HepG2 (cell line): ENCODE measurements around the gene FAM169A. TPM values are rescaled to one million over a fixed set of nuclear protein-coding genes. Genes with fewer than 3 reads are reported as not detected.

Experiments
- CEBPB ChIP-seq: IDR thresholded peaks from 2 replicates; pipeline ENCODE4 v1.6.1; 2011; ENCODE audit warnings: low read depth, low read length, improper control_type of control experiment, borderline replicate concordance
- FOXJ3 ChIP-seq: sonication (generic); formaldehyde crosslinking; IDR thresholded peaks from 2 replicates; pipeline ENCODE4 v1.4.0; 2020; ENCODE audit warnings: missing genetic modification reagents, mild to moderate bottlenecking, borderline replicate concordance
- GATAD1 ChIP-seq: IDR thresholded peaks from 2 replicates; pipeline ENCODE4 v1.6.1; 2016; ENCODE audit warnings: missing genetic modification reagents, missing compliant biosample characterization
- KLF16 ChIP-seq, 2 experiments: sonication (generic) in 1 of 2; formaldehyde crosslinking in 1 of 2; IDR thresholded peaks; 2 replicates each; pipeline versions ENCODE4 v1.6.1 to v1.8.0; 2016 to 2023; ENCODE audit warnings: missing genetic modification reagents in 2 of 2, missing compliant biosample characterization in 1 of 2
- KMT2B ChIP-seq: IDR thresholded peaks from 2 replicates; pipeline ENCODE4 v1.6.1; 2016; ENCODE audit warnings: missing genetic modification reagents, missing compliant biosample characterization
- POLR2A ChIP-seq, 2 experiments: IDR thresholded peaks; 2 replicates each; pipeline ENCODE4 v1.6.1; 2011; ENCODE audit warnings: low read depth in 2 of 2, low read length in 2 of 2, mild to moderate bottlenecking in 1 of 2, moderate library complexity in 1 of 2; ENCODE audit not compliant: insufficient read depth in 1 of 2
- SNRNP70 ChIP-seq: fragments of 200-400 bp; formaldehyde crosslinking; IDR thresholded peaks from 2 replicates; pipeline ENCODE4 v1.6.1; 2017; ENCODE audit warnings: mild to moderate bottlenecking, low read depth, low read length, moderate library complexity
- SOX5 ChIP-seq: IDR thresholded peaks from 2 replicates; pipeline ENCODE4 v1.6.1; 2016; ENCODE audit warnings: borderline replicate concordance
- TGIF2 ChIP-seq: IDR thresholded peaks from 2 replicates; pipeline ENCODE4 v1.6.1; 2016; ENCODE audit warnings: control low read depth, missing compliant biosample characterization
- THAP11 ChIP-seq: IDR thresholded peaks from 2 replicates; pipeline ENCODE4 v1.6.1; 2016; ENCODE audit warnings: missing biosample characterization, missing genetic modification reagents
- ZNF644 ChIP-seq: IDR thresholded peaks from 2 replicates; pipeline ENCODE4 v1.6.1; 2016; ENCODE audit warnings: low read depth
- polyA plus RNA-seq, 8 experiments: library from polyadenylated mRNA; depleted of rRNA in 3 of 8; stranded (reverse) in 7 of 8; unstranded in 1 of 8; fragments of >200 nt; fragmentation: Illumina TruSeq in 4 of 8; extraction: Trizol in 4 of 8; gene quantifications; 2 replicates each; pipeline versions ENCODE4 v1.2.1 to v1.2.3, GENCODE V29; 2011 to 2016; ENCODE audit warnings: low read depth in 4 of 8, missing spikeins in 1 of 8, mixed read lengths in 1 of 8; ENCODE audit not compliant: insufficient read depth in 1 of 8
- total RNA-seq, 5 experiments: library from RNA; depleted of rRNA; stranded (reverse); fragments of >200 nt; fragmentation: Illumina TruSeq; extraction: Trizol; gene quantifications; 2 replicates each; pipeline ENCODE4 v1.2.3, GENCODE V29; 2016; ENCODE audit warnings: low read depth in 1 of 5
- TF ChIP-seq, protein P1 (sequence below): sonication (generic); formaldehyde crosslinking; conservative IDR thresholded peaks from 2 replicates; pipeline ENCODE4 v1.4.0; 2020; ENCODE audit warnings: mild to moderate bottlenecking, missing genetic modification reagents, moderate library complexity
- TF ChIP-seq, protein P2 (sequence below): sonication (generic); formaldehyde crosslinking; IDR thresholded peaks from 2 replicates; pipeline ENCODE4 v1.8.1; 2022; ENCODE audit warnings: low read depth, mild to moderate bottlenecking, missing genetic modification reagents
- TF ChIP-seq, protein P3 (sequence below): sonication (generic); formaldehyde crosslinking; IDR thresholded peaks from 2 replicates; pipeline ENCODE4 v1.4.0; 2020; ENCODE audit warnings: missing genetic modification reagents

Gene FAM169A
- total and polyA plus RNA-seq, 2 of the 13 experiments (the other 11 are each of a cell fraction or from before 2014, with no cell fraction given), result 21.1 to 110 TPM

DNA sequence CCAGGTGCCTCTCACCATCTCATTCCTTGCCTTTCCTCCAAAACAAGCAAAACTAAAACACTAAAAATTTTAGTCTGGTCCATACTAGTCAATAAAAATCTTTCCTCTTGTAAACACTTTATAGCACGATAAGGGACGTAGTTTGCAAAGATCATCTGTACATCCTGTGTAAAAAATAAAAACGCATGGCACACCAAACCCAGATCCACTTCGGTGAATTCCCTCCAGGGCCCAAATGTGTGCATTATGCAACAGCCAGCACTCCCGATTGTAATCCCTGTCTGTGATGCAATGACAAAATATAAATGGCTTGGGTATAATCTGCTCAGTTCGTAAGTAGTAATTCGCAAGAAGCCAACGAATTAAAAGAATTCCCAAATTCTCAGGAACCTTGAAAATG is 1.4 kb downstream of the FAM169A start (continued):
- TF ChIP-seq, protein P1, sequence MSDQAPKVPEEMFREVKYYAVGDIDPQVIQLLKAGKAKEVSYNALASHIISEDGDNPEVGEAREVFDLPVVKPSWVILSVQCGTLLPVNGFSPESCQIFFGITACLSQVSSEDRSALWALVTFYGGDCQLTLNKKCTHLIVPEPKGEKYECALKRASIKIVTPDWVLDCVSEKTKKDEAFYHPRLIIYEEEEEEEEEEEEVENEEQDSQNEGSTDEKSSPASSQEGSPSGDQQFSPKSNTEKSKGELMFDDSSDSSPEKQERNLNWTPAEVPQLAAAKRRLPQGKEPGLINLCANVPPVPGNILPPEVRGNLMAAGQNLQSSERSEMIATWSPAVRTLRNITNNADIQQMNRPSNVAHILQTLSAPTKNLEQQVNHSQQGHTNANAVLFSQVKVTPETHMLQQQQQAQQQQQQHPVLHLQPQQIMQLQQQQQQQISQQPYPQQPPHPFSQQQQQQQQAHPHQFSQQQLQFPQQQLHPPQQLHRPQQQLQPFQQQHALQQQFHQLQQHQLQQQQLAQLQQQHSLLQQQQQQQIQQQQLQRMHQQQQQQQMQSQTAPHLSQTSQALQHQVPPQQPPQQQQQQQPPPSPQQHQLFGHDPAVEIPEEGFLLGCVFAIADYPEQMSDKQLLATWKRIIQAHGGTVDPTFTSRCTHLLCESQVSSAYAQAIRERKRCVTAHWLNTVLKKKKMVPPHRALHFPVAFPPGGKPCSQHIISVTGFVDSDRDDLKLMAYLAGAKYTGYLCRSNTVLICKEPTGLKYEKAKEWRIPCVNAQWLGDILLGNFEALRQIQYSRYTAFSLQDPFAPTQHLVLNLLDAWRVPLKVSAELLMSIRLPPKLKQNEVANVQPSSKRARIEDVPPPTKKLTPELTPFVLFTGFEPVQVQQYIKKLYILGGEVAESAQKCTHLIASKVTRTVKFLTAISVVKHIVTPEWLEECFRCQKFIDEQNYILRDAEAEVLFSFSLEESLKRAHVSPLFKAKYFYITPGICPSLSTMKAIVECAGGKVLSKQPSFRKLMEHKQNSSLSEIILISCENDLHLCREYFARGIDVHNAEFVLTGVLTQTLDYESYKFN (CRISPR knock-in tag), result no peak
- TF ChIP-seq, protein P2, sequence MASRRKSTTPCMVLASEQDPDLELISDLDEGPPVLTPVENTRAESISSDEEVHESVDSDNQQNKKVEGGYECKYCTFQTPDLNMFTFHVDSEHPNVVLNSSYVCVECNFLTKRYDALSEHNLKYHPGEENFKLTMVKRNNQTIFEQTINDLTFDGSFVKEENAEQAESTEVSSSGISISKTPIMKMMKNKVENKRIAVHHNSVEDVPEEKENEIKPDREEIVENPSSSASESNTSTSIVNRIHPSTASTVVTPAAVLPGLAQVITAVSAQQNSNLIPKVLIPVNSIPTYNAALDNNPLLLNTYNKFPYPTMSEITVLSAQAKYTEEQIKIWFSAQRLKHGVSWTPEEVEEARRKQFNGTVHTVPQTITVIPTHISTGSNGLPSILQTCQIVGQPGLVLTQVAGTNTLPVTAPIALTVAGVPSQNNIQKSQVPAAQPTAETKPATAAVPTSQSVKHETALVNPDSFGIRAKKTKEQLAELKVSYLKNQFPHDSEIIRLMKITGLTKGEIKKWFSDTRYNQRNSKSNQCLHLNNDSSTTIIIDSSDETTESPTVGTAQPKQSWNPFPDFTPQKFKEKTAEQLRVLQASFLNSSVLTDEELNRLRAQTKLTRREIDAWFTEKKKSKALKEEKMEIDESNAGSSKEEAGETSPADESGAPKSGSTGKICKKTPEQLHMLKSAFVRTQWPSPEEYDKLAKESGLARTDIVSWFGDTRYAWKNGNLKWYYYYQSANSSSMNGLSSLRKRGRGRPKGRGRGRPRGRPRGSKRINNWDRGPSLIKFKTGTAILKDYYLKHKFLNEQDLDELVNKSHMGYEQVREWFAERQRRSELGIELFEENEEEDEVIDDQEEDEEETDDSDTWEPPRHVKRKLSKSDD (CRISPR knock-in tag), result no peak
- TF ChIP-seq ZNF644 (0 out of 2 replicates have a peak, but pooled peaks have one; percentile 19), CEBPB (peak; percentile 93), POLR2A (IDR thresholded peaks at IDR 0.05; ENCODE audit: insufficient read depth in 1 of 2, low read depth in 2 of 2, low read length in 2 of 2) (peak in 1 of 2 experiments; percentile 33; a peak in 1 of 4 replicates), GATAD1 (CRISPR knock-in tag) (0 out of 2 replicates have a peak, but pooled peaks have one; percentile 12), KLF16 (CRISPR knock-in tag; IDR thresholded peaks at IDR 0.05) (peak in 1 of 2 experiments; percentile 56; a peak in 1 of 4 replicates), THAP11 (CRISPR knock-in tag) (0 out of 2 replicates have a peak, but pooled peaks have one; percentile 11), FOXJ3 (CRISPR knock-in tag) (peak; percentile 56; the same call in 1 of the 2 replicates), SOX5 (CRISPR knock-in tag) (peak; percentile 10; the same call in 1 of the 2 replicates), KMT2B (CRISPR knock-in tag) (peak; percentile 46; the same call in 1 of the 2 replicates), TGIF2 (CRISPR knock-in tag) (0 out of 2 replicates have a peak, but pooled peaks have one; percentile 5), SNRNP70 (no peak)
- TF ChIP-seq, protein P3, sequence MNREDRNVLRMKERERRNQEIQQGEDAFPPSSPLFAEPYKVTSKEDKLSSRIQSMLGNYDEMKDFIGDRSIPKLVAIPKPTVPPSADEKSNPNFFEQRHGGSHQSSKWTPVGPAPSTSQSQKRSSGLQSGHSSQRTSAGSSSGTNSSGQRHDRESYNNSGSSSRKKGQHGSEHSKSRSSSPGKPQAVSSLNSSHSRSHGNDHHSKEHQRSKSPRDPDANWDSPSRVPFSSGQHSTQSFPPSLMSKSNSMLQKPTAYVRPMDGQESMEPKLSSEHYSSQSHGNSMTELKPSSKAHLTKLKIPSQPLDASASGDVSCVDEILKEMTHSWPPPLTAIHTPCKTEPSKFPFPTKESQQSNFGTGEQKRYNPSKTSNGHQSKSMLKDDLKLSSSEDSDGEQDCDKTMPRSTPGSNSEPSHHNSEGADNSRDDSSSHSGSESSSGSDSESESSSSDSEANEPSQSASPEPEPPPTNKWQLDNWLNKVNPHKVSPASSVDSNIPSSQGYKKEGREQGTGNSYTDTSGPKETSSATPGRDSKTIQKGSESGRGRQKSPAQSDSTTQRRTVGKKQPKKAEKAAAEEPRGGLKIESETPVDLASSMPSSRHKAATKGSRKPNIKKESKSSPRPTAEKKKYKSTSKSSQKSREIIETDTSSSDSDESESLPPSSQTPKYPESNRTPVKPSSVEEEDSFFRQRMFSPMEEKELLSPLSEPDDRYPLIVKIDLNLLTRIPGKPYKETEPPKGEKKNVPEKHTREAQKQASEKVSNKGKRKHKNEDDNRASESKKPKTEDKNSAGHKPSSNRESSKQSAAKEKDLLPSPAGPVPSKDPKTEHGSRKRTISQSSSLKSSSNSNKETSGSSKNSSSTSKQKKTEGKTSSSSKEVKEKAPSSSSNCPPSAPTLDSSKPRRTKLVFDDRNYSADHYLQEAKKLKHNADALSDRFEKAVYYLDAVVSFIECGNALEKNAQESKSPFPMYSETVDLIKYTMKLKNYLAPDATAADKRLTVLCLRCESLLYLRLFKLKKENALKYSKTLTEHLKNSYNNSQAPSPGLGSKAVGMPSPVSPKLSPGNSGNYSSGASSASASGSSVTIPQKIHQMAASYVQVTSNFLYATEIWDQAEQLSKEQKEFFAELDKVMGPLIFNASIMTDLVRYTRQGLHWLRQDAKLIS (CRISPR knock-in tag), result no peak; the same call in 1 of the 2 replicates
